ENCODE data around the gene FLNB. TPM values are rescaled to one million over a fixed set of nuclear protein-coding genes. Genes with fewer than 3 reads are reported as not detected.
A peak's percentile ranks its signal among the peaks of the same experiment; 100 is the strongest.

Gene FLNB
- total RNA-seq, 1 donor from 2014 or later: 103 TPM

DNA sequence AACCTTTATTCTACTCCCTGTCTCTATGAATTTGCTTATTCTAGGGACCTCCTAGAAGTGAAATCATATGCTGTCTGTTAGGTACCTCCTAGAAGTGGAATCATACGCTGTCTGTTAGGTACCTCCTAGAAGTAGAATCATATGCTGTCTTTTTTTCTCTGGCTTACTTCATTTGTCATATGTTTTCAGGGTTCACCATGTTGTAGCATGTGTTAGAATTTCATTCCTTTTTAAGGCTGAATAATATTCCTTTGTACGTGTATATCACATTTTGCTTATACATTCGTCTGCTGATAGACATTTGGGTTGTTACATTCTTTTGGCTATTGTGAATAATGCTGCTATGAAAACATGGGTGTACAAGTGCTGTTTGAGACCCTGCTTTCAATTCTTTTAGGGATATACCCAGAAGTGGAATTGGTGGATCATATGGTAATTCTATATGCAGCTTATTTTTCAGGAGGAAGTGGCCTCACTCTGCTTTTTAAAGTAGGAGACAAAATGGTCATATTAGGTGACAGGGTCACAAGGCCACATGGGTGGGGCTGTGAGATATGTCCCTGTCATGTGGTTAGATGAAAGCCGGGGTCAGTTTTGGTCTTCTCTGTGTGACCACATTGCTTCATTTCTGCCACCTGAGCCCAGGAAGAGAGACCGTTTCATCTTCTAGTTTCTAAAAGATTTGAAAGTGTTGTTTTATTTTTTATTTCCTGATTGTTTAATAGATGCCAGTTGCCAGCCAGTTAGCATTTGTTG lies 76.7 kb downstream of the FLNB start:
- peaks cover 1% of the 10 kb centered on the region for H3K4me1 Mint-ChIP-seq (ENCODE audit: low read depth)
- H3K27me3 Mint-ChIP-seq: no peaks in the 10 kb centered on the region
- H3K27ac Mint-ChIP-seq: peak overlapping the region; percentile 25
- DNase-seq (ENCODE audit: low spot score, unreplicated experiment): no peak
- peaks cover 17% of the 10 kb centered on the region for H3K36me3 Mint-ChIP-seq (ENCODE audit: insufficient read depth)
- TF ChIP-seq, protein P1, sequence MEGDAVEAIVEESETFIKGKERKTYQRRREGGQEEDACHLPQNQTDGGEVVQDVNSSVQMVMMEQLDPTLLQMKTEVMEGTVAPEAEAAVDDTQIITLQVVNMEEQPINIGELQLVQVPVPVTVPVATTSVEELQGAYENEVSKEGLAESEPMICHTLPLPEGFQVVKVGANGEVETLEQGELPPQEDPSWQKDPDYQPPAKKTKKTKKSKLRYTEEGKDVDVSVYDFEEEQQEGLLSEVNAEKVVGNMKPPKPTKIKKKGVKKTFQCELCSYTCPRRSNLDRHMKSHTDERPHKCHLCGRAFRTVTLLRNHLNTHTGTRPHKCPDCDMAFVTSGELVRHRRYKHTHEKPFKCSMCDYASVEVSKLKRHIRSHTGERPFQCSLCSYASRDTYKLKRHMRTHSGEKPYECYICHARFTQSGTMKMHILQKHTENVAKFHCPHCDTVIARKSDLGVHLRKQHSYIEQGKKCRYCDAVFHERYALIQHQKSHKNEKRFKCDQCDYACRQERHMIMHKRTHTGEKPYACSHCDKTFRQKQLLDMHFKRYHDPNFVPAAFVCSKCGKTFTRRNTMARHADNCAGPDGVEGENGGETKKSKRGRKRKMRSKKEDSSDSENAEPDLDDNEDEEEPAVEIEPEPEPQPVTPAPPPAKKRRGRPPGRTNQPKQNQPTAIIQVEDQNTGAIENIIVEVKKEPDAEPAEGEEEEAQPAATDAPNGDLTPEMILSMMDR (IDR thresholded peaks at IDR 0.05; ENCODE audit: unreplicated experiment): no peak
- no peaks in the 10 kb centered on the region for H3K9me3 Mint-ChIP-seq (ENCODE audit: low read depth)
- no peak overlapping the region for H3K4me3 Mint-ChIP-seq (ENCODE audit: low read depth)

DNA sequence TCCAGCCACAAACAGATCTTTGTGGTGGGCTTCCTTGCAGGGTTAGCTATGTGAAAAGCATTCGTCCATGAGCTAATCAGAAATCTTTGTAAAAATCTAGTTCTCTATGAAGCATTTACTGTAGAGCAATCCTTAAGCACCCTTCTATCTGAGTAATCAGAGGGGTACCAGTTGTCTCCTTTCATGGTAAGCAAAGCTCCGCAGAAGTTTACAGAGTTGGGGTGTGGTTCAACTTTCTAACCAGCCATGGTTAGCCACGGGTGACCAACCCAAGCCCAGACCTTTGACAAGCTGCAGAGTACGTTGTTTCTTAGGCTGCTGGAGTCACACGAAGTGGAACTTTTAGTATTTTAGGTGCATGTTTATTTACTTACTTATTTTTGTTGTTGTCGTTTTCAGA lies 77.4 kb downstream of the FLNB start:
- TF ChIP-seq, protein P1 (IDR thresholded peaks at IDR 0.05; ENCODE audit: unreplicated experiment): no peak
- no peak for DNase-seq (ENCODE audit: low spot score, unreplicated experiment)
- H3K4me3 Mint-ChIP-seq (ENCODE audit: low read depth): no peak overlapping the region
- no peaks in the 10 kb centered on the region for H3K9me3 Mint-ChIP-seq (ENCODE audit: low read depth)
- H3K4me1 Mint-ChIP-seq (ENCODE audit: low read depth): peaks cover 1% of the 10 kb centered on the region
- no peaks in the 10 kb centered on the region for H3K27me3 Mint-ChIP-seq
- no peak overlapping the region for H3K27ac Mint-ChIP-seq
- peaks cover 14% of the 10 kb centered on the region for H3K36me3 Mint-ChIP-seq (ENCODE audit: insufficient read depth)

DNA sequence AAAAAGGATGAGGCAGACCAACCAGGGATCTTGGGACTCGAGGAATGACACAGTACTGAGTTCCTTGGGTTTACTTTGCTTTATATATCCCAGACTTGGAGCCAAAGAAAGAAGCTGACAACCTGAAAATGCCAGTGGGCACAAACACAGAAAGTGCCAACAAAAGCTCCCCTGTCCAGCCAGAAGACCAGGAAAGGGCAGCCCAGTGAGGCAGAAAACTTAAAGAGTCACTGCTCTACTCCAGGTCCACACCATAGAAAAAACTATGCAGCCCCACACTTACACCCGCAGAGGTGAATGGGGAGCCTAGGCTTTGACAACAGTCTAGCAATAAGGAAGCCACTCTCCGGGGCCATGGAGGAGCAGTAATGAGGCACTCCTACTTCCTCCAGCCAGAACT lies 80.3 kb downstream of the FLNB start:
- Mint-ChIP-seq H3K4me1 (ENCODE audit: low read depth) (peaks cover 1% of the 10 kb centered on the region), H3K27ac (peak overlapping the region; percentile 19), H3K9me3 (ENCODE audit: low read depth) (no peaks in the 10 kb centered on the region), H3K27me3 (no peaks in the 10 kb centered on the region), H3K4me3 (ENCODE audit: low read depth) (no peak overlapping the region), H3K36me3 (ENCODE audit: insufficient read depth) (peaks cover 14% of the 10 kb centered on the region)
- TF ChIP-seq, protein P1 (IDR thresholded peaks at IDR 0.05; ENCODE audit: unreplicated experiment): no peak
- no peak for DNase-seq (ENCODE audit: low spot score, unreplicated experiment)

DNA sequence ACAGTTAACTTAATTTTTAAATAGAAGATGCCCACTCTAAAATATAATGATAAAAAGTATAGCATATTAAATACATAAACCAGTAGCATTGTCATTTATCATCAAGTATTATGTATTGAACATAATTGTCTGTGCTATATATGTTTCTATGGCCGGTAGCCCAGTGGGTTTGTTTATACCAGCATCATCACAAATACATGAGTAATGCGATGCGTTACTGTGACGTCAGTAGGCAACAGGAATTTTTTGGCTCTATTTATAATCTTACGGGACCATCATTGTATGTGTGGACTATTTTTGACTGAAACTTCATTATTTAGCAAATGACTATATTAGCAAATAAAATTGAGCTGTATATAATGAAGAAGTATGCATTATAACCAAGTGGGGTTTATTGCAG lies 82.1 kb downstream of the FLNB start:
- H3K27me3 Mint-ChIP-seq: no peaks in the 10 kb centered on the region
- H3K9me3 Mint-ChIP-seq (ENCODE audit: low read depth): no peaks in the 10 kb centered on the region
- H3K27ac Mint-ChIP-seq: no peak overlapping the region
- peaks cover 5% of the 10 kb centered on the region for H3K36me3 Mint-ChIP-seq (ENCODE audit: insufficient read depth)
- no peak for DNase-seq (ENCODE audit: low spot score, unreplicated experiment)
- no peak overlapping the region for H3K4me3 Mint-ChIP-seq (ENCODE audit: low read depth)
- TF ChIP-seq, protein P1 (IDR thresholded peaks at IDR 0.05; ENCODE audit: unreplicated experiment): no peak
- no peaks in the 10 kb centered on the region for H3K4me1 Mint-ChIP-seq (ENCODE audit: low read depth)

DNA sequence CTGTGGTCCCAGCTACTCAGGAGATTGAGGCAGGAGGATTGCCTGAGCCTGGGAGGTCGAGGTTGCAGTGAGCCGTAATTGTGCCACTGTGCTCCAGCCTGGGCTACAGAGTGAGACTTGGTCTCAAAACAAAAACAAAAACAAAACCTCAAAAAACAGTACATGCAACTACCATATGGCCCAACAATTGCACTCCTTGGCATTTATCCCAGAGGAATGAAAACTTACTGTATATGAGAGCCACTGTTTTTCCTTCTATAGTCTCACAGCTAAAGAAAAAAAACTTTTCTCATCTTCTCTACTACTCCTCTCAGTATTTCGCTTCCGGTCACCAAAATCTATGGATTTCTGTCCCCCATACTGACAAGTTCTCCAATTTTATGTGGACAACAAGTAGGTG lies 84.3 kb downstream of the FLNB start:
- no peaks in the 10 kb centered on the region for H3K9me3 Mint-ChIP-seq (ENCODE audit: low read depth)
- DNase-seq (ENCODE audit: low spot score, unreplicated experiment): no peak
- no peak overlapping the region for H3K4me3 Mint-ChIP-seq (ENCODE audit: low read depth)
- H3K4me1 Mint-ChIP-seq (ENCODE audit: low read depth): no peaks in the 10 kb centered on the region
- TF ChIP-seq, protein P1 (IDR thresholded peaks at IDR 0.05; ENCODE audit: unreplicated experiment): no peak
- no peaks in the 10 kb centered on the region for H3K27me3 Mint-ChIP-seq
- no peak overlapping the region for H3K27ac Mint-ChIP-seq
- H3K36me3 Mint-ChIP-seq (ENCODE audit: insufficient read depth): peaks cover 9% of the 10 kb centered on the region

Data from progenitor cell of endocrine pancreas (in vitro differentiated cells).